Upper lobe of left lung (tissue), 6 donors: Measurements from ENCODE around the gene CMKLR1. TPM values are rescaled to one million over a fixed set of nuclear protein-coding genes. Genes with fewer than 3 reads are reported as not detected.
A peak's percentile ranks its signal among the peaks of the same experiment; 100 is the strongest.

Experiments used
- ATAC-seq, 2 donors: fragments of 200-7000 bp; cut with Tn5 transposase; one replicate each; pipeline ENCODE4 v1.9.1; 2022; ENCODE audit warnings: mild to moderate bottlenecking in 2 of 2, moderate library complexity in 2 of 2; ENCODE audit not compliant: low FRiP score in 2 of 2
- DNase-seq, 2 donors: peaks; one replicate each; pipeline ENCODE4 v3.0.0-alpha.2; 2019 to 2020
- H3K27ac ChIP-seq, 4 donors: fragments of 200-600 bp; sonication (generic); one replicate each; pipeline ENCODE4 v1.5.1; 2016 to 2019
- H3K27me3 ChIP-seq, 4 donors: fragments of 200-600 bp; sonication (generic); one replicate each; pipeline ENCODE4 v1.5.1; 2017 to 2019
- H3K36me3 ChIP-seq, 4 donors: fragments of 200-600 bp; sonication (generic); one replicate each; pipeline ENCODE4 v1.5.1; 2016 to 2019
- H3K4me1 ChIP-seq, 4 donors: fragments of 200-600 bp; sonication (generic); one replicate each; pipeline ENCODE4 v1.5.1; 2018 to 2019
- H3K4me3 ChIP-seq, 4 donors: fragments of 200-600 bp; sonication (generic); one replicate each; pipeline ENCODE4 v1.5.1; 2017 to 2019; ENCODE audit warnings: mild to moderate bottlenecking in 2 of 4, moderate library complexity in 1 of 4
- H3K9me3 ChIP-seq, 4 donors: fragments of 200-600 bp; sonication (generic); one replicate each; pipeline ENCODE4 v1.5.1; 2018 to 2019
- CTCF ChIP-seq, 6 experiments: fragments of 450-650 bp in 4 of 6; fragments of 200-600 bp in 2 of 6; sonication (generic) in 2 of 6; IDR thresholded peaks; one replicate each; pipeline ENCODE4 v1.5.1; 2016 to 2019; ENCODE audit warnings: antibody characterized with exemption in 6 of 6
- EP300 ChIP-seq, 4 donors: sonication (generic); formaldehyde crosslinking; IDR thresholded peaks; one replicate each; pipeline ENCODE4 v1.5.1; 2017; ENCODE audit warnings: antibody characterized with exemption in 4 of 4, control low read depth in 2 of 4
- POLR2A ChIP-seq, 4 donors: fragments of 450-650 bp; IDR thresholded peaks; one replicate each; pipeline ENCODE4 v1.5.1; 2016 to 2017; ENCODE audit warnings: antibody characterized with exemption in 4 of 4, mild to moderate bottlenecking in 2 of 4
- POLR2AphosphoS5 ChIP-seq, 2 donors: sonication (generic); formaldehyde crosslinking; IDR thresholded peaks; one replicate each; pipeline ENCODE4 v1.5.1; 2017; ENCODE audit warnings: antibody characterized with exemption in 2 of 2
- WGBS, 2 donors: methylation state at CpG; one replicate each; pipeline ENCODE4 v1.1.5; 2017 to 2018; 5-methylcytosine and 5-hydroxymethylcytosine counted together
- total RNA-seq, 6 donors: library from RNA; depleted of rRNA in 4 of 6; stranded (reverse); fragments of >200 nt in 4 of 6; gene quantifications; one replicate each; pipeline versions ENCODE4 v1.1.0 to v1.2.1, GENCODE V29; 2016 to 2021
- donor health status: DM: no; HTN: no; CAD: no; lungs with moderate emphysema.
- donor health status: DM: no; HTN: yes; CAD: no; lungs with severe emphysema.

Gene CMKLR1
- total RNA-seq, 6 donors from 2014 or later: 7.8 to 40.9 (median 19.9) TPM

- peak; percentile 67 to 76 for ATAC-seq
Observed at GRCh38 chr12:108313606-108314351, 25.3 kb downstream of the CMKLR1 start.

GRCh38 chr12:108313241-108313605 lies 25.9 kb downstream of the CMKLR1 start:
- no peaks in the 10 kb centered on the region for H3K27me3 ChIP-seq
- TF ChIP-seq POLR2A (IDR thresholded peaks at IDR 0.05) (no peak), POLR2AphosphoS5 (IDR thresholded peaks at IDR 0.05) (no peak), CTCF (IDR thresholded peaks at IDR 0.05) (no peak), EP300 (IDR thresholded peaks at IDR 0.05) (no peak)
- H3K4me3 ChIP-seq: no peak overlapping the region
- whole genome bisulfite sequencing, 2 donors: 20 to 29% methylated on average over 2 to 3 of the region's 3 CpGs
- DNase-seq (no peak), ATAC-seq (peak in 1 of 2 donors; percentile 37)
- peak overlapping the region; percentile 76 to 91 (median 84) for H3K27ac ChIP-seq
- peaks cover 43 to 66% (median 58%) of the 10 kb centered on the region in 4 donors for H3K4me1 ChIP-seq
- no peaks in the 10 kb centered on the region for H3K36me3 ChIP-seq
- no peaks in the 10 kb centered on the region for H3K9me3 ChIP-seq

More at GRCh38 chr12:108313606-108314351, 25.3 kb downstream of the CMKLR1 start:
- peak in 1 of 2 donors; percentile 59 for DNase-seq
- no peak for TF ChIP-seq POLR2A (IDR thresholded peaks at IDR 0.05)
- peak; percentile 32 to 59 for TF ChIP-seq POLR2AphosphoS5 (IDR thresholded peaks at IDR 0.05)
- TF ChIP-seq CTCF (IDR thresholded peaks at IDR 0.05): no peak
- no peaks in the 10 kb centered on the region for H3K27me3 ChIP-seq
- H3K36me3 ChIP-seq: no peaks in the 10 kb centered on the region
- no peaks in the 10 kb centered on the region for H3K9me3 ChIP-seq
- H3K27ac ChIP-seq: peak overlapping the region; percentile 76 to 91 (median 84)
- no peak overlapping the region for H3K4me3 ChIP-seq
- peaks cover 38 to 60% (median 52%) of the 10 kb centered on the region in 4 donors for H3K4me1 ChIP-seq
- 26 to 28% methylated on average over 7 of the region's 7 CpGs for WGBS, 2 donors

GRCh38 chr12:108312693-108313189 lies 26.4 kb downstream of the CMKLR1 start:
- Histone ChIP-seq H3K27me3 (no peaks in the 10 kb centered on the region), H3K4me3 (no peak overlapping the region), H3K9me3 (no peaks in the 10 kb centered on the region), H3K36me3 (no peaks in the 10 kb centered on the region), H3K27ac (peak overlapping the region; percentile 76 to 91 (median 84)), H3K4me1 (peaks cover 48 to 71% (median 62%) of the 10 kb centered on the region in 4 donors)
- 20 to 33% methylated on average over 2 to 5 of the region's 5 CpGs for WGBS, 2 donors
- peak in 1 of 2 donors; percentile 83 for TF ChIP-seq POLR2AphosphoS5 (IDR thresholded peaks at IDR 0.05)
- TF ChIP-seq POLR2A (IDR thresholded peaks at IDR 0.05): no peak
- no peak for TF ChIP-seq CTCF (IDR thresholded peaks at IDR 0.05)
- peak in 2 of 4 donors; percentile 37 to 67 for TF ChIP-seq EP300 (IDR thresholded peaks at IDR 0.05)
- peak in 1 of 2 donors; percentile 56 for ATAC-seq
- peak in 1 of 2 donors; percentile 71 for DNase-seq

GRCh38 chr12:108312073-108312659 lies 26.9 kb downstream of the CMKLR1 start:
- Histone ChIP-seq H3K27me3 (no peaks in the 10 kb centered on the region), H3K27ac (peak overlapping the region; percentile 76 to 91 (median 84)), H3K4me3 (no peak overlapping the region), H3K4me1 (peaks cover 54 to 70% (median 64%) of the 10 kb centered on the region in 4 donors), H3K9me3 (no peaks in the 10 kb centered on the region), H3K36me3 (no peaks in the 10 kb centered on the region)
- 54 to 69% methylated on average over 3 to 7 of the region's 7 CpGs for WGBS, 2 donors
- ATAC-seq: no peak
- TF ChIP-seq POLR2A (IDR thresholded peaks at IDR 0.05) (no peak), CTCF (IDR thresholded peaks at IDR 0.05) (no peak), POLR2AphosphoS5 (IDR thresholded peaks at IDR 0.05) (no peak), EP300 (IDR thresholded peaks at IDR 0.05) (no peak)
- DNase-seq: no peak
